Peyer's patch (tissue), 4 donors: ENCODE data around the gene MCF2L2. TPM values are rescaled to one million over a fixed set of nuclear protein-coding genes. Genes with fewer than 3 reads are reported as not detected.
"Not testable (repeated sequence)": the region's sequence is repeated elsewhere in the genome, so short reads cannot be mapped to it uniquely, and the experiment has no call there.

Experiments used
- DNase-seq, 3 donors: peaks; one replicate each; pipeline ENCODE4 v3.0.0-alpha.2; 2017 to 2019
- H3K27ac ChIP-seq, 4 donors: fragments of 200-600 bp; sonication (generic); one replicate each; pipeline ENCODE4 v1.5.1; 2016 to 2019
- H3K27me3 ChIP-seq, 2 donors: fragments of 200-600 bp; sonication (generic); one replicate each; pipeline ENCODE4 v1.5.1; 2019
- H3K36me3 ChIP-seq, 3 donors: fragments of 200-600 bp; sonication (generic); one replicate each; pipeline ENCODE4 v1.5.1; 2016 to 2019
- H3K4me1 ChIP-seq, 4 donors: fragments of 200-600 bp; sonication (generic); one replicate each; pipeline ENCODE4 v1.5.1; 2016 to 2019
- H3K4me3 ChIP-seq, 4 donors: fragments of 200-600 bp; sonication (generic); 1 replicate in 3 of 4; 2 replicates in 1 of 4; pipeline ENCODE4 v1.5.1; 2016 to 2019; ENCODE audit warnings: mild to moderate bottlenecking in 1 of 4
- H3K9me3 ChIP-seq, 4 donors: fragments of 200-600 bp; sonication (generic); one replicate each; pipeline ENCODE4 v1.5.1; 2016 to 2019; ENCODE audit warnings: mild to moderate bottlenecking in 1 of 4
- CTCF ChIP-seq, 6 experiments: fragments of 450-650 bp in 4 of 6; fragments of 200-600 bp in 2 of 6; sonication (generic) in 1 of 6; IDR thresholded peaks; one replicate each; pipeline ENCODE4 v1.5.1; 2017 to 2019; ENCODE audit warnings: antibody characterized with exemption in 6 of 6, mild to moderate bottlenecking in 3 of 6, moderate library complexity in 1 of 6
- POLR2A ChIP-seq, 2 donors: fragments of 450-650 bp; IDR thresholded peaks; one replicate each; pipeline ENCODE4 v1.5.1; 2017; ENCODE audit warnings: antibody characterized with exemption in 2 of 2, mild to moderate bottlenecking in 2 of 2, moderate library complexity in 2 of 2
- total RNA-seq, 4 donors: library from RNA; depleted of rRNA; stranded (reverse); fragments of >200 nt; gene quantifications; one replicate each; pipeline ENCODE4 v1.1.0, GENCODE V29; 2016

Gene MCF2L2
- total RNA-seq: 10 to 100 TPM in 1 of 4 donors, 1 to 10 TPM in 2, under 1 TPM in 1; 0.67 to 12.4 (median 1.1) TPM

- peak within 1 kb of the TSS in 1 of 4 donors; percentile 53 for H3K27ac ChIP-seq
- H3K4me1 ChIP-seq: peaks cover 0 to 16% (median 5%) of the 10 kb centered on the region in 4 donors
- TF ChIP-seq CTCF (IDR thresholded peaks at IDR 0.05): no peak
- no peak for TF ChIP-seq POLR2A (IDR thresholded peaks at IDR 0.05)
- peaks cover 0 to 3% of the 10 kb centered on the region in 2 donors for H3K27me3 ChIP-seq
- DNase-seq: peak; percentile 45 to 67 (median 60)
- H3K36me3 ChIP-seq: no peaks in the 10 kb centered on the region
- H3K4me3 ChIP-seq: peak within 1 kb of the TSS; percentile 55 to 79 (median 70)
- no peaks in the 10 kb centered on the region for H3K9me3 ChIP-seq
Observed at GRCh38 chr3:183428447-183429211, at the start of gene MCF2L2. Gene MCF2L2 (minus strand): TSS chr3:183428619. CDS start chr3:183427977, 642 bp downstream.

GRCh38 chr3:183477801-183478456, 49.5 kb upstream of the MCF2L2 start:
- Histone ChIP-seq H3K4me1 (no peaks in the 10 kb centered on the region), H3K27ac (no peak overlapping the region), H3K9me3 (no peaks in the 10 kb centered on the region), H3K27me3 (no peaks in the 10 kb centered on the region), H3K4me3 (no peak overlapping the region), H3K36me3 (no peaks in the 10 kb centered on the region)
- DNase-seq: no peak
- no peak for TF ChIP-seq CTCF (IDR thresholded peaks at IDR 0.05)
- TF ChIP-seq POLR2A (IDR thresholded peaks at IDR 0.05): no peak

- H3K36me3 ChIP-seq, DNase-seq, H3K27me3 ChIP-seq, H3K27ac ChIP-seq, H3K4me1 ChIP-seq, H3K4me3 ChIP-seq, H3K9me3 ChIP-seq: not testable (repeated sequence)
Observed at GRCh38 chr3:183475764-183476162, 47.3 kb upstream of the MCF2L2 start.

- Histone ChIP-seq H3K4me1 (no peaks in the 10 kb centered on the region), H3K36me3 (no peaks in the 10 kb centered on the region), H3K27me3 (no peaks in the 10 kb centered on the region), H3K4me3 (no peak overlapping the region), H3K9me3 (no peaks in the 10 kb centered on the region), H3K27ac (no peak overlapping the region)
- TF ChIP-seq POLR2A (IDR thresholded peaks at IDR 0.05) (no peak), CTCF (IDR thresholded peaks at IDR 0.05) (no peak)
- DNase-seq: no peak
Observed at GRCh38 chr3:183475016-183475763, 46.8 kb upstream of the MCF2L2 start.

GRCh38 chr3:183473969-183474368, 45.5 kb upstream of the MCF2L2 start:
- no peak overlapping the region for H3K27ac ChIP-seq
- no peaks in the 10 kb centered on the region for H3K9me3 ChIP-seq
- TF ChIP-seq POLR2A (IDR thresholded peaks at IDR 0.05) (no peak), CTCF (IDR thresholded peaks at IDR 0.05) (no peak)
- H3K36me3 ChIP-seq: no peaks in the 10 kb centered on the region
- peaks cover 0 to 2% (median 0%) of the 10 kb centered on the region in 4 donors for H3K4me1 ChIP-seq
- DNase-seq: no peak
- no peaks in the 10 kb centered on the region for H3K27me3 ChIP-seq
- H3K4me3 ChIP-seq: no peak overlapping the region
